HG03439 (cell line): Measurements from ENCODE around the gene CHMP4A.

Experiments
- ATAC-seq: cut with Tn5 transposase; IDR thresholded peaks from one replicate; pipeline ENCODE4 v1.9.1; 2021; ENCODE audit warnings: mild to moderate bottlenecking, moderate library complexity; ENCODE audit not compliant: unreplicated experiment

Gene CHMP4A

DNA sequence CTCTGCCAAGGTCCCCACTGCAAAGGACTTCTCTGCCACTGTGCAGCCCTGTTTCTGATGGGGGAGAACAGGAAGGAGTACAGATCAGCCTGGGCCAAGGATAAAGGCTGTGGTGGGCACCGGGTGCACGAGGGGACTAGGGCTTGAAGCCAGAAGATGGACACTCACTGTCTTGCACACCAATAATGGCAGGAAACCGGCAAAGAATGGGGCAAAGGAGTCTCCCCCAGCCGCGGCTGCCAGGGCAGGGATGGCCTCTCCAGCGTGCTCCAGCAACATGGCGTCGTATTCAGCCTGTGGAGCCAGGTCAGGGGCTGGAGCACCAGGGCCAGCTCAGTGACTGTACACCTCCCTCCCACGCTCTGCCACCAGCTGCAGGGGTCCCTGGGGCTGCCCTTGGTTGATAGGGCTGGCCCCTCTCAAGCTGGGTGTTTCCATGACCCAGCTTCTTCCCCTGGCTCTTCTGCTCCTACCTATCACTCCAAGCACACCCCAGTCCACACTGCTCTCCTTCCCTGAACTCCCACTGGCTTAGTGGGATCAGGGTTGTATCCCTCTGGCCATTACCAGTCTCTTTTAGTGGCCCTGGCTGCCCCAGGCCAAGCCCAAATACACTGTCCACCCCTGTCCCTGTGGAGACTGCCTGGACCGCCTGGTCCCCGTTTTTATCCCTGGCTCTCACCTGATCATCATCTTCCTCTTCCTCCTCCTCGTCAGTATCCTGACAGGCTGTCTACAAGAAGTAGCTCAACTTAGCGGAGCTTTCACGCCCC lies 31.0 kb downstream of the CHMP4A start:
- no peak for ATAC-seq

DNA sequence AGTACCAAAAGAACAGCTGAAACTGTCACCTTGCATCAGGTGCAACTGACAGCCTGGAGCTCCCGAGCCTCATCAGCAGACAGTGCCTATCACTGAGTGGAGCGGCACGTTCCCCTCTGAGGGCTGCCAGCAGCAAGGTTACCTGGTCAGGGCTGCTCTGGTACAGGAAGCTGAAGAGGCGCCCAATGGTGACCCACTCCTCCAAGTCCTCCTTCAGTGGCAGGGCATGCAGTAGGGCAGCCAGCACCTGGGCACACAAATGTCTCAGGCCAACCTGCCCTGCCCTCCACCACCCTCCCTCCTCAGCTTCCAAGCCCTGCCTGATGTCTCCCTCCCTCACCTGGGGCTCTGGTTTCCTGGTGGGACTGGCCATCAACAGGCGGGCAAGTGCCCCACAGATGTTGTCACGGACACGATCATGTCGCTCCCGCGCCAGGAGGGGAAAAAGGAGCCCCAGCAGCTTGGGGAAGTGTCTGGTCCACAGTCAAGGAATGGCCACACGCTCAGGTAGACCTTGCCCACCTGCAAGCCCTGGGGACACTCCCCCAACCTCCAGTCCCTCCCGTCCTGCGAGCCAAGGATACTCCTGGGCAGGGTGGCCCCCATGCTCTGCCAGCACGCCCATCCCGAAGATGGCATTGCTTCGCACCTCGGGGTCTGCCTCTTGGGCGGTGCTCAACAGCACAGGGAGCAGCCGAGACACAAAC lies 31.8 kb downstream of the CHMP4A start:
- no peak for ATAC-seq

DNA sequence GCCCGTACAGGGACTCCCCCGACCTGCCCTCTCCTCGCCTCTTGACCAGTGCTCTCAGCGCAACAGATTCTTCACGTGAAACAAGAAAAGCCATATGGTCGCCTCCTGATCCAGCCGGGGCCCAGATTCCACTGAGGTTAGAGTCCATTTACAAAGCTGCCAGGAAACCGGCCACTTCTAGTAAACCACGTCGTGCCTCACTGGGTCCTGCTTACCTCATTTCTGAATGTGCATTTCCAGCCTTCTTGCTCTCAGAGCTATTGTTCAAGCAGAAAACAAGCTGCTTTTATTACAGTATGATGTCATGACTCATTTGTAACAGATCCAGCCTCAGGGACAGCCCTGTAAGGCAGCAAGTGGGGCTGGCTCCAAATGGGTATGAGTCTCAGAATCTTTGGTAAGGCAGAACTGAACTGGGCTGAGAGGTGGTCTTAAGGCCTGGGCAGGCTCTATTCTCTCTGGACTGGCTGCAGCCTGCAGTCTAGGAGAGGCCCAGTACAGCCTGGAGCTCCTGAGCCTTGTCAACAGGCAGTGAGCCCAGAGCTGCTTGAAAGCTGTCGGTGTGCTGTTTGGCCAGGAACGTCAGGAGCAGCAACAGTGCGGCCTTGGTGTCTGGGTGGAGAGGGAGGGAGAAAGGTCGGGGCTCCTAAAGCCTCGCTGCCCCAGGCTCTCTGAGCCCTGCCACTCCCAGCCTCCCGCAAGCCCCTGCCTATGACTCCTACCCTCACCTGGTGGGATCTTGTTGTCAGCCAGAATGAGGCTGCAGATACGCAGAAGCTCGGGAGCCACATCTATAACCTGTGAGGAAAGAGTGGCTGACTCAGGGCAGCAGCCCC lies 33.1 kb downstream of the CHMP4A start:
- ATAC-seq: no peak

DNA sequence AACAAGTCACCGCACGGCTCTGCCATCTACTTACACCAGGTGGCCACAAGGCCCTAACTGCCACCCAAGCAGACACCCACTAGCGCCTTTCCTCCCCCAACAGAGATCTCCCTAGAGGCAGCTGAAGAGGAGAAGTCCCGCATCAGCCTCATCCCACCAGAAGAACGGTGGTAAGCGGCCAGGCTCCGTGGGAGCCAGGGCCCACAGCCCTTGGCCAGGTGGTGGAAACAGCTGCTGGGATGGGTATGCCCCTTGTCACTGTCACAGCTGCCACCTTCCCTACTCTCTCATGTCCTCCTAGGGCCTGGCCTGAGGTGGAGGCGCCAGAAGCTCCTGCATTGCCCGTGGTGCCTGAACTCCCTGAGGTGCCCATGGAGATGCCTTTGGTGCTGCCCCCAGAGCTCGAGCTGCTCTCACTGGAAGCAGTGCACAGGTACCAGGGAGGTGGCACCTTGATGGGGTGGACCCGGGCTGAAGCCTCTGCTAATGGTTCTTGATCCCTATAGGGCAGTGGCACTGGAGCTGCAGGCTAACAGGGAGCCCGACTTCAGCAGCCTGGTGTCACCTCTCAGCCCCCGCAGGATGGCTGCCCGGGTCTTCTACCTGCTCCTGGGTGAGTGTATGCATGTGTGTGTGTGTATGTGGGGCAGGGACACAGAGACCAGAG lies 33.9 kb downstream of the CHMP4A start:
- no peak for ATAC-seq

DNA sequence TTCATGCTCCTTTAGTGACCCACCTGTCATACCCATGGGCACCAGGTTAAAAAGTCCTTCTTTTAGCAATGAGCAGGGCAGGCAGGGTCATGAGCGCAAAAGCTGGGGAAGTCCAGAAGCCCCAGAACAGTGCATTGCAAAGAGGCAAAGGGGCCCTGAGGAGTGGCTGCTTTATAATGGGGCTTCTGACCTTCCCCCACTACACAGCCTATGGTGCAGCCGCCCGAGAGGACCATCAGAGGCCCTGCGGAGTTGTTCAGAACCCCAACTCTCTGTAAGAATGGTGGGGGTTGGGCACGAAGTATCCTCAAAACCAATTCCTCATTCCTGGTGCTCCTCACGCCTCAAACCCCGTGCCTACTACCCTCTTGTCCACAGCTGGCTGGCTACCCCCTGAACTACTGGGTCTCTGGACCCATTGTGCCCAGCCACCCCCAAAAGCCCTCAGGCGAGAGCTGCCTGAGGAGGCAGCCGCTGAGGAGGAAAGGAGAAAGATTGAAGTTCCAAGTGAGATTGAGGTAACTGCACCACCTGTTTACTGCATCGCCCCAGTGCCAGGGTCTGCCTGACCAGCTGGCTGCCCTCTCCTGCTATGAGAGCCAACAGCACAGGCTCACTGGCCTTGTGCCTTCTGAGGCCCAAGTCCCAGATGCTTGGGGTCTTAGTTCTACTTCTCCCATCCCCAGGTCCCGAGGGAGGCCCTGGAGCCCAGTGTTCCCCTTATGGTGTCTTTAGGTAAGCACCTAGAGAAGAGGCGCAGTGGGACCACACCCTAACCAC lies 34.7 kb downstream of the CHMP4A start:
- ATAC-seq: no peak

DNA sequence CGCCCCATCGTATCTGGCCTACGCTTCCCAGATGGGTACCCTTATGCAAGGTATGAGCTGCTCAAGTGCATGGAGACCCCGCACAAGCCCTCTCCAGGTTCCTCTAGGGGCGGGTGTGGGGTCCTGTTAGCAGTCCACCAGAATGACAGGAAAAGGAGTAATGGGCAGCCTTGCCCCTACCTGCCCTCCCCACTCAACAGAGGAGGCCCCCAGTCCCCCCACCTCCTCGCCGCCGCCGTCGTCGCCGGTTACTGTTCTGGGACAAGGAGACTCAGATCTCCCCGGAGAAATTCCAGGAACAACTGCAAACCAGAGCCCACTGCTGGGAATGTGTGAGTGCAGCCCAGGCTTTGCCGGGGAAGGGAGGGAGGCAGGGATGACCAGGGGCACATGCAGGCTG lies 35.4 kb downstream of the CHMP4A start:
- ATAC-seq: no peak

DNA sequence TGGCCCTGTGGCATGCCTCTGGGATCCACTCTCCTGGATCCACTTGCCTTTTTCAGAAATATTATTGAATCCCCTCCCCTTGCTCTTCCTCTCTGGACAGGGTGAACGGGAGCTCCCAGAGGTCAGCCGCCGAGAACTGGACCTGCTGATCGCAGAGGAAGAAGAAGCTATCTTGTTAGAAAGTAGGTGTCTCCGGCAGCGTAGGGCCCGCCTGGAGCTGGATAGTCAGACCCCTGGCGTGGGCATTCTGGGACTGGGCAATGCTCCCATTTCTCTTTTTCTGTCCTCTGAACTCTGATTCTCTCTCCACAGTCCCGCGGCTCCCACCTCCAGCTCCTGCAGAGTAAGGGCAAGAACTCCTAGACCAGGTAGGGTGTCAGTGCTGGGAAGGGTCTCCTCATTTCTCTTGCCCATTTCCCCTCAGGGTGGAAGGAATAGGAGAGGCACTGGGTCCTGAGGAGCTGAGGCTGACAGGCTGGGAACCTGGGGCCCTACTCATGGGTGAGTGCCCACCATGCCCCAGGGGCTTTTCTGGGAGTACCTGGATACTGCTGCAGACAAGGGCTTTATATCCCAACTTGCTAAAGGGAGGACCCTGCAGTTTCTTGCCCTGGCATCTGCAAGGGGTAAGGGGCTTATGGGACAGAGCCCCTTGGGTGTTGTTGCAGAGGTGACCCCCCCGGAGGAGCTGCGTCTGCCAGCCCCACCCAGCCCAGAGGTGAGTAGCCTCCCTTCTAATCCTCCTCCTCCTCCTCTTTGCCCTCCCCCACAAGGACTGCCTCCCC lies 36.1 kb downstream of the CHMP4A start:
- no peak for ATAC-seq

DNA sequence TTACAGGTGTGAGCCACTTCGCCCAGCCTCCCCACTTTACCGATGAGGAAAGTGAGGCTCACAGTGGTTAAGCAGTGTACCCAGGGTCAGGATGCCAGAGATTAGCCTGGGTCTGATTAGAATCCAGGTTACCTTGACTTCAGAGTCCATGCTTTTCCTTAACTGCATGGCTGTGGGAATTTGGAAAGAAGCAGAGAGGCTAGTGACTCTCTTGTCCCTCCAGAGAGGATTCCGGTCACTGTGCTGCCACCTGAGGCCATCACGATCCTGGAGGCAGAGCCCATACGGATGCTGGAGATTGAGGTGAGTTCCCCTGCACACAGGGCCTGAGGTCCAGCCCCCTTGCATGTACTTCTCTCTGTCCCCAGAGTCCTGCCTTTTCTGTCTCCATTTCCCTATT lies 36.7 kb downstream of the CHMP4A start:
- no peak for ATAC-seq

DNA sequence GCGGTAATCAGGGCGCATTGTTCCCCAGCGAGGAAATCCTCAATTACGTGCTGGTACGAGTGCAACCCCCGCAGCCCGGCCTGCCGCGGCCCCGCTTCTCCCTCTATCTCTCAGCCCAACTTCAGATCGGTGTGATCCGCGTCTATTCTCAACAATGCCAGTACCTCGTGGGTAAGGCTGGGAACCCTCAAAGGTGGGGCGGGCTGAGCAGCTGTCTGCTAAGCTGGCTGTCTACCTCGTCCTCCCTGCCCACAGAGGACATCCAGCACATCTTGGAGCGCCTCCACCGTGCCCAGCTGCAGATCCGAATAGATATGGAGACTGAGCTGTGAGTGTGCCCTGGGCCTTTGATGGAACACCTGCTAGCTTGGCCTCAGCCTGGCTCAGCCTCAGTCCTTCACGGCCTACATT lies 40.4 kb downstream of the CHMP4A start:
- no peak for ATAC-seq

DNA sequence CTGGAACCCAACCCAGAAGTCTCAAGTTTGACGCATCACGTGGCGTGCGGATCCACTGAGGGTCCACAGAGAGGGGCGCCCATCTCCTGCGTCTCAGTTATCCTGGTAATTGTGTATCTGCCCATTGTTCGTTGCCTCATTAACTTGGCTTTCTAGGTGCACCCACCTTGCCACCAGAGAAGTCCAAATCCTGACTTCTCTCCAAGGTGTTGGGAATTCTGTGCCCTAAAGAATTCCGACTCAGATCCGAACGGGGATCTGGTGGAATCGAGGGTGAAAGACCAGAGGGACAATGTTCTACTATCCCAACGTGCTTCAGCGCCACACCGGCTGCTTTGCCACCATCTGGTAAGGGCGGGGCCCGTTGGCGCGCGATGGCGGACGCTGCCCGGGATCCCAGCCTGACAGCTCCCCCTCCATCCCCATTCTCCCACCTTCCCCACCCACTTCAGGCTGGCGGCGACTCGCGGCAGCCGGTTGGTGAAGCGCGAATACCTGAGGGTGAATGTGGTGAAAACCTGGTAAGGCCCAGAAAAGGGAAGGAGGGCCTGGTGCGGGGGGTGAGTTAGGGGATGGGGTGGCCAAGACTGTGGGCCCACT lies 40.9 kb downstream of the CHMP4A start:
- no peak for ATAC-seq

DNA sequence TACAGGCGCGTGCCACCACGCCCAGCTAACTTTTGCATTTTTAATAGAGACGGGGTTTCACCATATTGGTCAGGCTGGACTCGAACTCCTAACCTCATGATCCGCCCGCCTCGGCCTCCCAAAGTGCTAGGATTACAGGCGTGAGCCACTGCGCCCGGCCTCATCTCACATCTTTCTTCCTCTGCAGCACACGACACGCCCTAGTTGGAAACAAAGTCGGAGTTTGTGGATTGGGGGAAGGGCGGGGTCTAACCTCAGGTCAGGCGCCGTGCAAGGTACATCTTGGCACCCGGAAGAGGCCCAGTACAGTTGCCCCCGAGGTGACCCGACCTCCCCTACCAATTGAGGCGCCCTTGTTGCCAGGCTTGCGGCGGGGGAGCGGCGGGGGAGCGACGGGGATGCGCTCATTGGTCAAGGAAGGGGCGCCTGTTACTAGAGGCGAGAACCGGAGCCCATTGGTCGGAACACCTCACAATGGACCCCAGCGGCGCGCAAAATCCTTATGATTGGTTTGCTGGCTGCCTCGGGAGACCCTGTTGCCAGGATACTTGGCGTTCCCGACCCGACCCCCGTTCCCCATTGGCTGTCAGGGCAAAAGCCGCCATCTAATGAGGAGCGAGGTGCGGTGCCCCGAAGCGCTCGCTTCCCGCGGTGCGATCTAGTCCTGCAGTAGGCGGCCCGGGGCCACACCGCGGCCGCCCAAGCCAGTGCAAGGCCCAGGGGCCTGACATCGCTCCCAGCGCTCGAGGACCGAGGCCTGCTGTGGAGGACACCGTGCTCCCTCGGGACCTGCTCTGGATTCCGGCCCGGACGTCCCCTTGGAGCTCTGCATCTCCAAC lies 41.6 kb downstream of the CHMP4A start, which contains the start of gene REC8:
TSS of gene REC8 (plus strand) at position 659 of the 839 bp plus-strand sequence. CDS start 473 bp downstream, outside the sequence.
- ATAC-seq: peak; percentile 63

DNA sequence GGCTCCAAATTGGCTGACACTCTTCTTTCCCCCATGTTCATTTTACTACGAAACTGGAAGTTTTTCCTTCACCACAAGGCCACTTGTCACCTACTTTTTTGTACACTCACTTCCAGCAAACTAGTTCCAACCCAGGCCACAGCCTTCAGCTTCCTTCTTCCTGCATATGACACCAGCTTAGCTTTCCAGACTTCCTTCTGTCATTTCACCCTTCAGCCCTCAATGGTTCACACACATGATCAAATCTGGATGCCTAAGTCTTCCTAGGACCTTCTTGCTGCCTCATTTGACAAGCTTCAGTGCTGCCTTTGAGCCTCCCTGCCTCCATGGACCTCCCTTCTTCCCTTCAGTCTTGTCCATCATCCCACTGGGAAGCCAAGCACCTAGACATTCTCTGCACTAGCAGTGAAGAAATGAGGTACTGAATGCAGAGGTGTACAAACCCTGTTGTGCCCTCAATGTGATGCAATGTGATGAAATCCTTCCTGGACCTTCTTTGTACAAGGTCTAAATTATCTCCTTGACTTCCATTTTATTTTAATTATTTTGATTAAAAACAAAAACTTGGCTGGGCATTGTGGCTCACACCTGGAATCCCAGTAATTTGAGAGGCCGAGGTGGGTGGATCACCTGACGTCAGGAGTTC lies 45.7 kb downstream of the CHMP4A start:
- ATAC-seq: no peak

DNA sequence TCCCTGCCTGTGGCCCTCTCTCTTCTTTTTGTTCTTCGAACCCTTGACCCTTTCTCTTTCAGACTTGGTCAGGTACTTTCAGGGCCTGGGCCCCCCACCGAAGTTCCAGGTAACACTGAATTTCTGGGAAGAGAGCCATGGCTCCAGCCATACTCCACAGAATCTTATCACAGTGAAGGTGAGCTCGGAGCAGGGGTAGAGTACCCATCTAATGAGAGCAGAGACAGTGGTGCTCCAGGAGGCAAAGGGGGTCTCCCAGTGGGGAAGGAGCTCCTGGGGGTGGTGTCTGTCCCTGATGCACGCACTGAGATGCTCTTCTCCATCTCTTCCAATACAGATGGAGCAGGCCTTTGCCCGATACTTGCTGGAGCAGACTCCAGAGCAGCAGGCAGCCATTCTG lies 47.5 kb downstream of the CHMP4A start:
- ATAC-seq: no peak

DNA sequence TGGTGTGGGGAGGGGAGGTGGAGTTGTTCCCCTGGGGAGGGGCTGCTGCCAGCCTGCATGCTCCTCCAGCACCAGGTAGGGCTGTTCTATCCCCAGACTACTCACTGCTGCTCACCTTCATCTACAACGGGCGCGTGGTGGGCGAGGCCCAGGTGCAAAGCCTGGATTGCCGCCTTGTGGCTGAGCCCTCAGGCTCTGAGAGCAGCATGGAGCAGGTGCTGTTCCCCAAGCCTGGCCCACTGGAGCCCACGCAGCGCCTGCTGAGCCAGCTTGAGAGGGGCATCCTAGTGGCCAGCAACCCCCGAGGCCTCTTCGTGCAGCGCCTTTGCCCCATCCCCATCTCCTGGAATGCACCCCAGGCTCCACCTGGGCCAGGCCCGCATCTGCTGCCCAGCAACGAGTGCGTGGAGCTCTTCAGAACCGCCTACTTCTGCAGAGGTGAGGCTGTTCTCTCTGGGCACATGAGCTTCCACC lies 48.7 kb downstream of the CHMP4A start:
- no peak for ATAC-seq

DNA sequence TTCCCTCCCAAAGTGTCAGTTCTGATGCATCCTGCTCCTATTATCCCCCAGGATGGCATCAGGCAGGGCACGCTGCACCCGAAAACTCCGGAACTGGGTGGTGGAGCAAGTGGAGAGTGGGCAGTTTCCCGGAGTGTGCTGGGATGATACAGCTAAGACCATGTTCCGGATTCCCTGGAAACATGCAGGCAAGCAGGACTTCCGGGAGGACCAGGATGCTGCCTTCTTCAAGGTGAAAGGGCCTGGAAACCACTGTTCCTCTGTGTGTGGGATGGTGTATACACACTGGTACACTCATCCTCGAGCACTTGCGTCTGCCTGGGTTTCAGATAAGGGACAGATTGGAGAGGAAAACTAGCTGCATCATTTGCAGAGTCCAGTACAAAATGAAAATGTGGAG lies 51.2 kb downstream of the CHMP4A start:
- no peak for ATAC-seq

DNA sequence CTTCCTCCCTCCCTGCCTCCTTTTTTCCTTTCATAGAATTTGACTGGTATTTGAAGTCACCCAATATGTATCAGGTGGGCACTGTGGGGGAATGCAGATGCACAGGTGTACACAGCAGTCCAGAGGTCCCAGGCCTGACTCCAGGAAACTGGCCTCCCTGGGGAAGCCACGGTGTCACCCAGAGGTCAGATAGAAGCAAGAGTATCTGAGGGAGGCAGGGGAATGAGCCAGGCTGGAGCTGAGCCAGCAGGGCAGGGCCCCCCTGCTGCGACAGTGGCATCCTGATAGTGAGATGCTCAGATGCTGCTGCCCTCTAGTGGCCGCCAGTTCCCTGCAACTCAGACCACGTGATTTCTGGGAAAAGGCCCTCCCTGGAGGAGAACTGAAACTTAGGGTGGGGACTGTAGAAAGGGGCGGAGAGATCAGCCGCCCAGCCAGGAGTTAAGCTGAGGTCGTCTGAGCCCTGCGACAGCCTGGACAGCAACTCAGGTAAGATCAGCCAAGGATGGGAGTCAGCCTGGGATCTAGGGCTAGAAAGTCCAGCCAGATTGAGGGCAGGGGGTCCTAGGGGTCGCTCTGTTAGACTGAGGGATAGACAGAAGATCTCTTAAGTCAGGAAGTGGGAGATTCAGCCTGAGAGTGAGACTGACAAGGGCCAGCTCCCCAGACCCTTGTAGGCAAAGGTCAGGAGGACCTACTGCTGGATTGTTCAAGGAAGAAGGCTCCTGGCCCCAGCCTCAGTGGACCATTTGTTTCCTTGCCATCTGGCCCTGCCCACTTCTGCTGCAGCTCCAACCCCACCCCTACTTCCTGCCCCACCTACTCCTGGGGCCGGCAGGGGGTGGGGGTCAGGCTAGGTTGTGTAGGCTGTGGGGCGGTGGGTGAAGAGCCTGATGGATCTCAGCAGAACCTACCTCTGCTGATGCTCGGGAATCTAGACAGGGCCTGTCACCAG lies 52.2 kb downstream of the CHMP4A start, which contains the start of gene IRF9:
TSS of gene IRF9 (plus strand) at position 416 of the 955 bp plus-strand sequence. CDS start 880 bp downstream, outside the sequence.
- ATAC-seq: peak; percentile 72
